Activated CD8-positive, alpha-beta memory T cell treated with anti-CD3 and anti-CD28 coated beads, Interleukin-2, amount 10 ng/mL, durations not matched to agents 7 days and 5 days (primary cell): ENCODE measurements around the gene GTPBP6. TPM values are rescaled to one million over a fixed set of nuclear protein-coding genes. Genes with fewer than 3 reads are reported as not detected.
"Not testable (repeated sequence)": the region's sequence is repeated elsewhere in the genome, so short reads cannot be mapped to it uniquely, and the experiment has no call there.

Experiments
- ATAC-seq: fragments of 150-1000 bp; cut with Tn5 transposase; one replicate; pipeline ENCODE4 v1.10.0; 2021; ENCODE audit warnings: moderate library complexity
- CTCF ChIA-PET: fragments of 350-600 bp; sonication (Branson Sonifier 250); formaldehyde crosslinking; loops from one replicate; lab custom pipeline; 2021; ENCODE audit warnings: antibody characterized with exemption; lab: Charles Lee
- DNase-seq: peaks from one replicate; pipeline ENCODE4 v3.0.0-alpha.2; 2020
- H3K27ac Mint-ChIP-seq: one replicate; pipeline ENCODE4 v1.8.0; 2021; ENCODE audit warnings: mild to moderate bottlenecking, mixed read lengths
- H3K27me3 Mint-ChIP-seq: one replicate; pipeline ENCODE4 v1.8.0; 2021; ENCODE audit warnings: mixed read lengths
- H3K36me3 Mint-ChIP-seq: one replicate; pipeline ENCODE4 v1.8.0; 2021; ENCODE audit warnings: mild to moderate bottlenecking, mixed read lengths
- H3K4me1 Mint-ChIP-seq: one replicate; pipeline ENCODE4 v1.8.0; 2021; ENCODE audit warnings: mixed read lengths
- H3K4me3 Mint-ChIP-seq: one replicate; pipeline ENCODE4 v1.8.0; 2021; ENCODE audit warnings: mild to moderate bottlenecking, moderate library complexity, mixed read lengths
- H3K9me3 Mint-ChIP-seq: one replicate; pipeline ENCODE4 v1.8.0; 2022; ENCODE audit warnings: low read depth, mixed read lengths
- total RNA-seq, 2 experiments: library from RNA; stranded (reverse); gene quantifications; one replicate each; pipeline ENCODE4 v1.2.3, GENCODE V29; 2021

GTPBP6 gene
- total RNA-seq, 2 experiments from 2014 or later: 53.2 to 57.2 TPM

DNA sequence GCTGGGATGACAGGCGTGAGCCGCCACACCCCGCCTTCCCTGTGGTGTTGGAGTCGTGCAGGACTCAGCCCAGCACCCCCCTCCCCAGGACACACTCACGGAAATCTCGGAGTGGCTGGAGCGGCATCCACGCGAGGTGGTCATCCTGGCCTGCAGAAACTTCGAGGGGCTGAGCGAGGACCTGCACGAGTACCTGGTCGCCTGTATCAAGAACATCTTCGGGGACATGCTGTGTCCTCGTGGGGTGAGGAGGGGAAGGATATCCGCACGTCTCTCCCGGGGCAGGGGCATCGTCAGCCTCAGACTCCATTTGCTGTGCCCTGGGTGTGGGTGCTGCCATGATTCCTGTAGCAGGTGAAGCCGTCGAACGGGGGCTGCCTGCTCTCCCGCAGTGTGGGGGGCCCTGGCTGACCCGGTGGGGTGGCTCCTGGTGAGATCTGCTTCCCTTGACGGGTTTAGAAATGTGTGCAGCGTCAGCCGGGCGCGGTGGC is 27.1 kb downstream of the GTPBP6 start:
- no peaks in the 10 kb centered on the region for H3K9me3 Mint-ChIP-seq
- CTCF ChIA-PET: no interaction called here
- peaks cover 4% of the 10 kb centered on the region for H3K4me1 Mint-ChIP-seq
- no peak overlapping the region for H3K27ac Mint-ChIP-seq
- H3K4me3 Mint-ChIP-seq: no peak overlapping the region
- DNase-seq (no peak), ATAC-seq (no peak)
- H3K36me3 Mint-ChIP-seq: peaks cover 55% of the 10 kb centered on the region
- no peaks in the 10 kb centered on the region for H3K27me3 Mint-ChIP-seq

DNA sequence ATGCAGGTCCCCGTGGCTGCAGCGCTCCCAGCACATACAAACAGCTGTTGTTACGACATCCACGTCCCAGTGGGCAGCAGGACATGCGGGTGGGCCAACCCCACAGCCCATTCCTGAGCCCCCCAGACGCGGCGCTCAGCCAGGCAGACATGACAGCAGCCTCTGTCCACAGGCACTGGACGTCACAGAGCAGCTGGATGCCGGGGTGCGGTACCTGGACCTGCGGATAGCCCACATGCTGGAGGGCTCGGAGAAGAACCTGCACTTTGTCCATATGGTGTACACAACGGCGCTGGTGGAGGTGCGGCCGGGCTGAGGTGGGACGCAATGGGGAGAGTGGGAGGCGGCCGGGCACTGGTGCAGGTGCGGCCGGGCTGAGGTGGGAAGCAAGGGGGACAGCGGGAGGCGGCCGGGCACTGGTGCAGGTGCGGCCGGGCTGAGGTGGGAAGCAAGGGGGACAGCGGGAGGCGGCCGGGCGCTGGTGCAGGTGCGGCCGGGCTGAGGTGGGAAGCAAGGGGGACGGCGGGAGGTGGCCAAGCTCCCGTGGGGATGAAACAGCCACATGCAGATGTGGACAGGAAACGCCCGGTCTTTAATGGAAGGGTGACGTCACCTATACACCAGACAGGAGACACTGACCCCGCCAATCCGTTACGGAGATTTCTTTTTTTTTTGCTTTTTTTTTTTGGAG is 28.0 kb downstream of the GTPBP6 start:
- peaks cover 54% of the 10 kb centered on the region for H3K36me3 Mint-ChIP-seq
- CTCF ChIA-PET: no interaction called here

DNA sequence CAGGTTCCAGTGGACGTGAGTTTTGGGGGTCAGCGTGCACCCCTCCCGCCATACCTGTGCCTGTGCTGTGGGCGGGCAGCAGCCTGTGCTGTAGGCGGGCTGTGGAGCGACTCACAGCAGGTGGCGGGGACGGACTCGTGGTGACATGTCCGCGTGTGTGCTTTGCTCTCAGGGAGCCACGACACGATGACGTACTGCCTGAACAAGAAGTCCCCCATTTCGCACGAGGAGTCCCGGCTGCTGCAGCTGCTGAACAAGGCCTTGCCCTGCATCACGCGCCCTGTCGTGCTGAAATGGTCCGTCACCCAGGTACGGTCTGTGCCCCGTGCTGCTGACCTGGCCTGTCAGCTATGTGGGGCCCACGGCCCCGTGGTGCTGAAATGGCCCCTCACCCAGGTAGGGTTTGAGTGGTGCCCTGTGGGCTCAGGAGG is 30.0 kb downstream of the GTPBP6 start:
- Mint-ChIP-seq H3K9me3 (no peaks in the 10 kb centered on the region), H3K36me3 (peaks cover 60% of the 10 kb centered on the region)
- CTCF ChIA-PET: no interaction called here

More for the DNA sequence above, 28.0 kb downstream of the GTPBP6 start:
- H3K9me3 Mint-ChIP-seq: no peaks in the 10 kb centered on the region
- H3K27me3 Mint-ChIP-seq: no peaks in the 10 kb centered on the region
- H3K4me3 Mint-ChIP-seq: no peak overlapping the region
- ATAC-seq (no peak), DNase-seq (no peak)
- H3K27ac Mint-ChIP-seq: no peak overlapping the region
- H3K4me1 Mint-ChIP-seq: peaks cover 13% of the 10 kb centered on the region

DNA sequence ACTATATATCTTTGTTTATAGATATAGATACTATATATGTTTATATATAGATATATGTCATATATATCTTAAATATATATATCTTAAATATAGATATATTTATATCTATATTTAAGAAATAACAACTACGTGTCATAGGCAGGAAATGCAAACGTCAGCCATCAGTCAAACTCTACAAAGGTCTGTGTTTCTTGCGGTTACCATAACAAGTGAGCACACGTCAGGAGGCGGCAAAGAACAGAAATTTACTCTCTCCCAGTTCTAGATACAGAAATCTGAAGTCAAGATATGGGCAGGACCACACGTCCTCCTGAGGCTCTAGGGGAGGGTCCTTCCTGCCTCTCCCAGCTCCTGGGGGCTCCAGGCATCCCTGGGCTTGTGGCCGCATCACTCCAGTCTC is 30.9 kb downstream of the GTPBP6 start:
- Mint-ChIP-seq H3K27me3 (no peaks in the 10 kb centered on the region), H3K4me1 (peaks cover 27% of the 10 kb centered on the region), H3K36me3 (peaks cover 52% of the 10 kb centered on the region), H3K27ac (peak overlapping the region; percentile 29), H3K4me3 (no peak overlapping the region), H3K9me3 (no peaks in the 10 kb centered on the region)
- CTCF ChIA-PET: no interaction called here
- ATAC-seq (no peak), DNase-seq (no peak)

More for the DNA sequence above, 30.0 kb downstream of the GTPBP6 start:
- no peaks in the 10 kb centered on the region for H3K27me3 Mint-ChIP-seq
- H3K27ac Mint-ChIP-seq: no peak overlapping the region
- H3K4me3 Mint-ChIP-seq: no peak overlapping the region
- no peak for DNase-seq
- peaks cover 27% of the 10 kb centered on the region for H3K4me1 Mint-ChIP-seq
- ATAC-seq: no peak

DNA sequence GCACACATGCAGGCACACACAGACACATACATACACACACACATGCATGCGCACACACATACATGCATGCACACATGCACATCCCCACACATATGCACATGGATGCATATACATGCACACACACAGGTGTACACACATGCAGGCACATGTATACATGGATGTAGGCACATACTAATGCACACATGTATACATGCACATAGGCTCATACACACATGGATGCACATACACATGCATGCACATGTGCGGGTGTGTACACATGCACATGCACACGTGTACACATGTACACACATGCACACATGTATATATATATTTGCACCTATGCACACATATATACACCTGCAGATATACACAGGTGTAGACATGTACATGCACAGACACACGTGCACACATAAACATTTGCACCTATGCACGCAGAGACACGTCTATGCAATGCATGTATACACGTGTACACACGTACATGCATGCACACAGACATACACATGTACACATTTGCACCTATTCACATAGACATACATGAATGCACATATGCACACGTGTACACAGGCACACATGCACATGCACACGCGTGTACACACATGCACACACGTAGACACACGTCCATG is 33.4 kb downstream of the GTPBP6 start:
- ATAC-seq (no peak), DNase-seq (no peak)
- H3K27me3 Mint-ChIP-seq: no peaks in the 10 kb centered on the region
- peaks cover 31% of the 10 kb centered on the region for H3K36me3 Mint-ChIP-seq
- H3K27ac Mint-ChIP-seq: no peak overlapping the region
- CTCF ChIA-PET: no interaction called here
- no peak overlapping the region for H3K4me3 Mint-ChIP-seq
- peaks cover 29% of the 10 kb centered on the region for H3K4me1 Mint-ChIP-seq
- H3K9me3 Mint-ChIP-seq: no peaks in the 10 kb centered on the region

DNA sequence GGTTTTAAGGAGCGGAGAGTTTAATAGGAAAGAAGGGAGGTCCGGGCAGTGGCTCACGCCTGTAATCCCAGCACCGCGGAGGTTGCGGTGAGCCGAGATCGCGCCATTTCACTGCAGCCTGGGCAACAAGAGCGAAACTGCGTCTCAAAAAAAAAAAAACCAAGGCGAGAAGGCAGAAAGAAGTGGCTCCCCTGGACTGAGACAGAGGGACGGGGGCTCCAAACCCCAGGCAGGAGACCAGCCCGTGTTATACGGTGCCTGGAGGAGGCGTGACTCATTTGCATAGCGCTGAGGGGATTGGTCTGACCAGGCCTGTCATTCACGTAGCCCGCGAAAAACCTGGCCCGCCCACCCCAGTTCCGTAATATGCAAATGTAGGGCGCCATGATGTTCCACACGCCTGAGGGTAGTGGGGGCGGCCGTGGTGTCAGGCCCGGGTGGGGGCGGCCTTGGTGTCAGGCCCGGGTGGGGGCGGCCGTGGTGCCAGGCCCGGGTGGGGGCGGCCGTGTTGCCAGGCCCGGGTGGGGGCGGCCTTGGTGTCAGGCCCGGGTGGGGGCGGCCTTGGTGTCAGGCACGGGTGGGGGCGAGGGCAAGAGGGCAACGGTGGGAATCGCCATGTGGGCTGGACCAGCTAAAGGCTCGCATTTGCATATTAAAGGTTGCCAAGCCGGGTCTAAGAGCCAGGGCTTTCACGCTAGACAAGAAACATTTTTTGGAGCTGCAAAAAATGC is 35.3 kb downstream of the GTPBP6 start:
- Mint-ChIP-seq H3K9me3 (no peaks in the 10 kb centered on the region), H3K36me3 (peaks cover 18% of the 10 kb centered on the region), H3K4me3 (peak overlapping the region; percentile 91), H3K4me1 (peaks cover 36% of the 10 kb centered on the region), H3K27ac (peak overlapping the region; percentile 99), H3K27me3 (no peaks in the 10 kb centered on the region)
- peak; percentile 96 for DNase-seq
- ATAC-seq: peak; percentile 99
- CTCF ChIA-PET: no interaction called here

DNA sequence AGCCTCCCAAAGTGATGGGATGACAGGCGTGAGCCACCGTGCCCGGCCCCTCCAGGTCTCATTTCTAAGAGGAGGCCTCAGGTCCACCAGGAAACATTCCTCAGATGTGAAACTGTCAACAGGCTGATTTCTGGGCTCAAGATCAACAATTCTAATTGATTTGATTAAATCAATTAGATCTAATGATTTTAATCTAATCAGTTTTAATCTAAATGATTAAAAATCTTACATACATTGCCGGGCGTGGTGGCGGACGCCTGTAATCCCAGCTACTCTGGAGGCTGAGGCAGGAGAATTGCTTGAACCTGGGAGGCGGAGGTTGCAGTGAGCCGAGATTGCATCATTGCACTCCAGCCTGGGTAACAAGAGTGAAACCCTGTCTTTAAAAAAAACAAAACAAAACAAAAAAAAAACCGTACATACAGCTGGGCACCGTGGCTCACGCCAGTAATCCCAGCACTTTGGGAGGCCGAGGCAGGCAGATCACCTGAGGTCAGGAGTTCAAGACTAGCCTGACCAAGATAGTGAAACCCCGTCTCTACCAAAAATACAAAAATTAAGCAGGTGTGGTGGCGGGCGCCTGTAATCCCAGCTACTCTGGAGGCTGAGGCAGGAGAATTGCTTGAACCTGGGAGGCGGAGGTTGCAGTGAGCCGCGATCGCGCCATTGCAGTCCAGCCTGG is 36.5 kb downstream of the GTPBP6 start:
- CTCF ChIA-PET, ATAC-seq, DNase-seq, H3K27me3 Mint-ChIP-seq, H3K9me3 Mint-ChIP-seq: not testable (repeated sequence)
- H3K36me3 Mint-ChIP-seq: peaks cover 17% of the 10 kb centered on the region
- peak overlapping the region; percentile 59 for H3K4me3 Mint-ChIP-seq
- H3K4me1 Mint-ChIP-seq: peaks cover 36% of the 10 kb centered on the region
- H3K27ac Mint-ChIP-seq: peak overlapping the region; percentile 69

DNA sequence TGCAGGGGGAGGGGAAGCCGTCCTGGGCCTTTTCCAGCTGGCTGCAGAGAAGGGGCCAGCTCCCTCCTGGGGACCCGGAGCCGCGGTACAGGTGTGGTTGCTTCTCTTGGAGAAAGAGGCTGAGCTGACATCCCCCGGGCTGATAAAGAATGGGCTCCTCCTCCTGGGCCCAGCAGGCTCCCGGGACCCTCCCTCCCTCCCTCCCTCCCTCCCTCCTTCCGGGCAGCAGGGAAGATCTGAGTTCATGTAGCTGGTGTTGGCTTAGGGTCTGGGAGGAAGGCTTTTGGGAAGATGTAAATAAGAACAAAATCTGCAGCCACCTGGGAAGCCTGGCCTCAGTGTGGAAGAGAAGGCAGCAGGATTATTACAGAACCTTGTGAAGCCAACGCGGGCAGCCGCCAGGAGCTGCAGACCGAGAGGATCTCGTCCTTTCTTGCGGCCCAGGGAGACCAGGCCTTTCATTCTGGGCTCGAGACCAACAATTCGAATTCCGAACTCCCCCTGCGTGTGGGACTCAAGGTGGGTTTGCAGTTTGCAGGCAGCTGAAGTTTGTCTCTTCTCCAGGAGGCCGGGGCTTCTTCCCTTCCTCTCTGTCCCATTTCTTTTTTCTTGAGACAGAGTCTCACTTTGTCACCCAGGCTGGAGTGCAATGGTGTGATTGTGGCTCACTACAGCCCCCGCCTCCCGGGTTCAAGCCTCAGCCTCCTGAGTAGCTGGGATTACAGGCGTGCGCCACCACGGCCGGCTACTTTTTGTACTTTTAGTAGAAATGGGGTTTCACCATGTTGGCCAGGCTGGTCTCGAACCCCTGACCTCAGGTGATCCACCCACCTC is 37.2 kb downstream of the GTPBP6 start, which contains the start of gene PLCXD1:
TSS of gene PLCXD1 (plus strand) at position 216 of the 834 bp plus-strand sequence. CDS start 2,807 bp downstream, outside the sequence.
- peaks cover 33% of the 10 kb centered on the region for H3K4me1 Mint-ChIP-seq
- H3K4me3 Mint-ChIP-seq: peak within 1 kb of the TSS; percentile 61
- ATAC-seq: no peak
- H3K27me3 Mint-ChIP-seq: peaks cover 3% of the 10 kb centered on the region
- CTCF ChIA-PET: no interaction called here
- no peaks in the 10 kb centered on the region for H3K9me3 Mint-ChIP-seq
- peak within 1 kb of the TSS; percentile 72 for H3K27ac Mint-ChIP-seq
- no peak for DNase-seq
- H3K36me3 Mint-ChIP-seq: peaks cover 17% of the 10 kb centered on the region

DNA sequence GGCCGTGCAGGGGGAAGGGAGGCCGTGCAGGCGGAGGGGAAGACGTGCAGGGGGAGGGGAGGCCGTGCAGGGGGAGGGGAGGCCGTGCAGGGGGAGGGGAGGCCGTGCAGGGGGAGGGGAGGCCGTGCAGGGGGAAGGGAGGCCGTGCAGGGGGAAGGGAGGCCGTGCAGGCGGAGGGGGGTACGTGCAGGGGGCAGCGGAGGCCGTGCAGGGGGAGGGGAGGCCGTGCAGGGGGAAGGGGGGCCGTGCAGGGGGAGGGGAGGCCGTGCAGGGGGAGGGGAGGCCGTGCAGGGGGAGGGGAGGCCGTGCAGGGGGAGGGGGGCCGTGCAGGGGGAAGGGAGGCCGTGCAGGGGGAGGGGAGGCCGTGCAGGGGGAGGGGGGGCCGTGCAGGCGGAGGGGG is 37.9 kb downstream of the GTPBP6 start:
- CTCF ChIA-PET, H3K27me3 Mint-ChIP-seq, H3K27ac Mint-ChIP-seq, DNase-seq, ATAC-seq, H3K9me3 Mint-ChIP-seq, H3K4me3 Mint-ChIP-seq: not testable (repeated sequence)
- Mint-ChIP-seq H3K4me1 (peaks cover 27% of the 10 kb centered on the region), H3K36me3 (peaks cover 15% of the 10 kb centered on the region)

DNA sequence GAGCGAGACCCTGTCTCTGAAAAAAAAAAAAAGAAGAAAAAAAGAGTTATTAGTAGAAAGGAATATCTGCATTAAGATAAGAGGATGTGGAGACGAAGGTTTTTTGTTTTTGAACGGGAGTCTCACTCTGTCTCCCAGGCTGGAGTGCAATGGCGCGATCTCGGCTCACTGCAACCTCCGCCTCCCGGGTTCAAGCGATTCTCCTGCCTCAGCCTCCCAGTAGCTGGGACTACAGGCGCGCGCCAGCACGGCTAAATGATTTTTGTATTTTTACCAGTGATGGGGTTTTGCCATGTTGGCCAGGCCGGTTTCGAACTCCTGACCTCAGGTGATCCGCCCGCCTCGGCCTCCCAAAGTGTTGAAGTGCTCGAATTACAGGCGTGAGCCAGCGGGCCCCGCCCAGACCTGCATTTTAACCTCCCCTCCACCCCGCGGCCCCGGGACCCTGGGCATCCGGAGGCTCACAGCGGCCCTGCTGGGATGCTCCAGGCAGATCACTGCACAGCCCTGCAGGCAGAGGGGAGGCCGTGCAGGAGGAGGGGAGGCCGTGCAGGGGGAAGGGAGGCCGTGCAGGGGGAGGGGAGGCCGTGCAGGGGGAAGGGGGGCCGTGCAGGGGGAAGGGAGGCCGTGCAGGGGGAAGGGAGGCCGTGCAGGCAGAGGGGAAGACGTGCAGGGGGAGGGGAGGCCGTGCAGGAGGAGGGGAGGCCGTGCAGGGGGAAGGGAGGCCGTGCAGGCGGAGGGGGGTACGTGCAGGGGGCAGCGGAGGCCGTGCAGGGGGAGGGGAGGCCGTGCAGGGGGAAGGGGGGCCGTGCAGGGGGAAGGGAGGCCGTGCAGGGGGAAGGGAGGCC is 38.6 kb downstream of the GTPBP6 start:
- Mint-ChIP-seq H3K4me3 (peak overlapping the region; percentile 18), H3K4me1 (peaks cover 22% of the 10 kb centered on the region)
- CTCF ChIA-PET, H3K9me3 Mint-ChIP-seq, ATAC-seq, H3K36me3 Mint-ChIP-seq, DNase-seq, H3K27ac Mint-ChIP-seq, H3K27me3 Mint-ChIP-seq: not testable (repeated sequence)

DNA sequence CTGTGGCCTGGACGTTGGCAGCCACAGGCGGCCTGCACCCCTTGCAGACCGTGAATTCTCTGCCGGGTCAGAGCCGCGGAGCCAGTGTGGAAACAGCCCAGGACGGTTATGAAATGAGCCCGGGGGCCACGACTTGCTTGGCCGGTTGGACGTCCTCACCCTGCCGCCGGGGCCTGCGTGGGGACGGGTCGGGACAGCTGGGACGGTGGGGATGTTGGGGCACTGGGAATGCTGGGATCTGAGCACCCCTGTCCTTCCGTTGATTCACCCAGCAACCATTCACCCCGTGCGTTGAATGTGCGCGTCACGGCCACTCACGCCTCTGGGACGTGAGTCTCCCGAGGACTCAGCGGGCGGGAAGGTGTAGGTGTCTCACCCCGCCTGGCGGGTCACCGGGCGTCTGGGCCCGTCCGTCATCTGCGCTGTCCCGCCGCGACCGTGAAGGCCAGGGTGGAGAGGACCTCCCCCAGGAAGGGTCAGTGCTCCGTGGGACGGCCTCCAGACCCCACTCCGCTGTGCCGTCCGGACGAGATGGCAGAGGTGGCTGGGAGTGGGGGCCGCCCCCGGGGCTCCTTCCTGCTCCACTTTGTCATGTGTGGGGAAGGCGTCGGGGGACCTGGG is 41.9 kb downstream of the GTPBP6 start:
- no peak overlapping the region for H3K27ac Mint-ChIP-seq
- ATAC-seq: peak; percentile 52
- CTCF ChIA-PET: no interaction called here
- peak overlapping the region; percentile 72 for H3K4me3 Mint-ChIP-seq
- no peak for DNase-seq
- peaks cover 12% of the 10 kb centered on the region for H3K4me1 Mint-ChIP-seq
- H3K9me3 Mint-ChIP-seq: no peaks in the 10 kb centered on the region
- H3K27me3 Mint-ChIP-seq: peaks cover 7% of the 10 kb centered on the region
- H3K36me3 Mint-ChIP-seq: no peaks in the 10 kb centered on the region
